Activated naive CD8-positive, alpha-beta T cell treated with anti-CD3 and anti-CD28 coated beads, Interleukin-2, amount 10 ng/mL, durations not matched to agents 7 days and 5 days (primary cell): ENCODE measurements around the gene EVI5. TPM values are rescaled to one million over a fixed set of nuclear protein-coding genes. Genes with fewer than 3 reads are reported as not detected.

ENCODE experiments used
- ATAC-seq: fragments of 150-1000 bp; cut with Tn5 transposase; one replicate; pipeline ENCODE4 v1.10.0; 2021; ENCODE audit warnings: low read depth, moderate library complexity
- POLR2A ChIA-PET: fragments of 350-600 bp; sonication (Branson Sonifier 250); formaldehyde crosslinking; loops from one replicate; lab custom pipeline; 2021; ENCODE audit warnings: antibody characterized with exemption; lab: Charles Lee
- DNase-seq: peaks from one replicate; pipeline ENCODE4 v3.0.0; 2021
- H3K27ac Mint-ChIP-seq: one replicate; pipeline ENCODE4 v1.8.0; 2022; ENCODE audit warnings: mild to moderate bottlenecking, mixed read lengths
- H3K27me3 Mint-ChIP-seq: one replicate; pipeline ENCODE4 v1.8.0; 2022; ENCODE audit warnings: mild to moderate bottlenecking, moderate library complexity, mixed read lengths
- H3K36me3 Mint-ChIP-seq: one replicate; pipeline ENCODE4 v1.8.0; 2021; ENCODE audit warnings: mild to moderate bottlenecking, mixed read lengths
- H3K4me1 Mint-ChIP-seq: one replicate; pipeline ENCODE4 v1.8.0; 2021; ENCODE audit warnings: mixed read lengths
- H3K4me3 Mint-ChIP-seq: one replicate; pipeline ENCODE4 v1.8.0; 2022; ENCODE audit warnings: mild to moderate bottlenecking, moderate library complexity, mixed read lengths
- H3K9me3 Mint-ChIP-seq: one replicate; pipeline ENCODE4 v1.8.0; 2021; ENCODE audit warnings: mixed read lengths
- total RNA-seq, 2 experiments: library from RNA; stranded (reverse); gene quantifications; one replicate each; pipeline ENCODE4 v1.2.3, GENCODE V29; 2021

The EVI5 gene
- total RNA-seq, 2 experiments from 2014 or later, result 0.23 to 1.2 TPM

DNA sequence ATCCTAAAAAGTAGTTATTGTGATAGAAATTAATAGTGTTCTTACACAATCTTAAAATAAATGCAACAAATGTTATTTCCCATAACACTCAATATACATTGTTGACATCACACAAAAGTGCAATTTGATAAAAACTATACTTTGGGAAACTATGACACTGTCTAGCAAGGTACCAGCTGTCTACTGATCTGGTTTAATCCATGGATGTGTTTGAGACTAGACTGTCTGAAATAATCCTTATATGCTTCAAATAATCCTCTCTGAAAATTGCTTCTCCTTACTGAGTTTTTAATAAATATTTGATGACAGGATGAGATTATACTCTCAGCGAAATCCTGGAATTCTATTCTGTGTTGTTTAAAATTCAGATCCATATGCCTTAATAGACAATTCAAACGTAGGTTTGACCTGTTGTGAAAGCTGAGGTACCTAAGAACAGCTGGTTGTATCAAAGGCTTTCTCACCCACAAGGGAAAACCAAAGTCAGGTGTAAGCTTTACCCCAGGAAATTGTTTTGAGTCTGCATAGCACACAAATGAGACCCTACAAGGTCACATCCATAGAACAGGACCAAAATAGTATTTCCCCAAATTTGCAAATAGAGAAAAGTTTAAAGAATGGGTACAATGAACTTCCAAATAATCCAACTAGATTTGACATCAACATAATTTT lies 289.4 kb downstream of the EVI5 start:
- Mint-ChIP-seq H3K27ac (peak overlapping the region; percentile 5), H3K4me1 (peaks cover 30% of the 10 kb centered on the region), H3K4me3 (peak overlapping the region; percentile 60), H3K9me3 (no peaks in the 10 kb centered on the region), H3K36me3 (peaks cover 20% of the 10 kb centered on the region), H3K27me3 (no peaks in the 10 kb centered on the region)
- POLR2A ChIA-PET, result interaction anchor here (1.5 kb wide), 1 partner anchor 9 kb away, joined by 15 read pairs; the partner anchor contains the start of gene GFI1
- ATAC-seq (peak; percentile 85), DNase-seq (no peak)

DNA sequence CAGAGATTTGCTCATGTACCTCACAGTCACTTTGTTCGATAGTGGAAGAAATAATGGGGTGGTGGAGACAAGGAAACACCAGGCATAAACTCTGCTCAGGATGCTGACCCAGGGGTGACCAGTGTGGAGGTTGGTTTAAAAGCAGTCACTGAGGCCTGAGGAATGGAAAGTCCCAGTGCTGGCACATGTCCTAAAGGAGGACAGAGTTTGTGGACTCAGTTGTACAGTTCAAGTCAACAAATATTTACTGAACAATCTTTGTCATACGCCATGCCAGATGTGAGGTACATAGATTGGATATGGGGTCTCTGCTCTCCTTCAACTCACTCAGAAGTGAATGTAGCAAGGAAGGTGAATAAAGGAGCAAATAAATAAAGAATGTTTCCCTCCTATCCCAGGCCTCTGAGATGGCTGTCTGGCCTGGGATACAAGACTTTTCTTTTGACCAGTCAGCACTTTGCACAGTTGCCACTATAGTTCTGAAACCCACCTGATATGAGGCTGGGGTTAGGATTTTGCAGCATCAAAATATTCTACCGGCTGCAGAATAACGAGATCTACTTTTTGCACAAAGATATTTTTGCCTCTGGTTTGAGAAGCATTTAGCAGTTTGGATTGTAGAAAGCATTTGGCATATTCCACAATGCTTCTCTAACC lies 290.3 kb downstream of the EVI5 start:
- H3K27me3 Mint-ChIP-seq, result no peaks in the 10 kb centered on the region
- POLR2A ChIA-PET, result interaction anchor here (0.6 to 1.2 kb wide), 2 partner anchors 9 to 90 kb away, joined by 3 to 4 read pairs; no protein-coding TSS in a partner anchor
- no peaks in the 10 kb centered on the region for H3K9me3 Mint-ChIP-seq
- peaks cover 19% of the 10 kb centered on the region for H3K36me3 Mint-ChIP-seq
- H3K4me3 Mint-ChIP-seq, result no peak overlapping the region
- DNase-seq (no peak), ATAC-seq (no peak)
- peak overlapping the region; percentile 71 for H3K27ac Mint-ChIP-seq
- H3K4me1 Mint-ChIP-seq, result peaks cover 34% of the 10 kb centered on the region

DNA sequence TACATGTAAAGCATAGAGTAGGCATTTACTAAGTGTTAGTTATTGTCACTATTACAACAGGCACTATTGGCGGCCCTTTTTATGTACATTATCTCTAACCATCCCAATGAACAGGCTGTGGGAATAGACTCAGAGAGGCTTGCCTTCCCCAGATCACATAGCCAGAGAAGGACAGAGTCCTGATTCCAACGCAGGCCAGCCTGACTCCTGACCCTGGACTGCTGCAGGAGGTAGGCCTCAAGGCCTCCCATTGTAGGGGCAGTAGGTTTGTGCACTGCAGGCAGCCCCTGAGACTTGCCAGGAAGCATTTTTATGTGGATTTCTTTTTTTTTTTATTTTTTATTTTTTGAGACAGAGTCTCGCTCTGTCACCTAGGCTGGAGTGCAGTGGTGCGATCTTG lies 291.8 kb downstream of the EVI5 start:
- Mint-ChIP-seq H3K4me1 (peaks cover 39% of the 10 kb centered on the region), H3K4me3 (no peak overlapping the region), H3K27me3 (no peaks in the 10 kb centered on the region), H3K27ac (no peak overlapping the region), H3K9me3 (no peaks in the 10 kb centered on the region), H3K36me3 (peaks cover 14% of the 10 kb centered on the region)
- POLR2A ChIA-PET, result interaction anchor here (0.8 to 1.0 kb wide), 2 partner anchors 10 to 11 kb away, joined by 3 read pairs; no protein-coding TSS in a partner anchor
- no peak for ATAC-seq
- DNase-seq, result no peak

DNA sequence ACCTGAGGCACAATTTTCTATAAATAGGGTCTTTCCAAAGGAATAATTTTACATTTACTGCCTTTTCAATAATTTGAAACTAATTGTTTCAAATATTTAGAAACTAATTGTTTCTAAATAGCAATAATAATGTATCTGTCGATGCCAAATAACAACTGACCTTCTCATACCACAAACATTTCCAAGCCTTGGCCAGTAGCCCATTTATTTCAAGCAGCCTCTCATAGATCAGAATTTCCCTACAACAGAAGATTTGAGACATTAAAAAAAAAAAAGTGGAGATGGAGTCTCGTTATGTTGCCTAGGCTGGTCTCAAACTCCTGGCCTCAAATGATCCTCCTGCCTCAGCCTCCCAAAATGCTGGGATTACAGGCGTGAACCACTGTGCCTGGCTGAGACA lies 296.1 kb downstream of the EVI5 start:
- Mint-ChIP-seq H3K4me1 (peaks cover 24% of the 10 kb centered on the region), H3K4me3 (peak overlapping the region; percentile 99), H3K9me3 (no peaks in the 10 kb centered on the region), H3K27ac (peak overlapping the region; percentile 79), H3K27me3 (no peaks in the 10 kb centered on the region), H3K36me3 (peaks cover 15% of the 10 kb centered on the region)
- POLR2A ChIA-PET, result interaction anchor here (0.6 to 8.6 kb wide), 3 partner anchors 33 to 473 kb away, joined by 3 to 209 read pairs (median 4); no protein-coding TSS in a partner anchor
- DNase-seq, result no peak
- ATAC-seq, result no peak

DNA sequence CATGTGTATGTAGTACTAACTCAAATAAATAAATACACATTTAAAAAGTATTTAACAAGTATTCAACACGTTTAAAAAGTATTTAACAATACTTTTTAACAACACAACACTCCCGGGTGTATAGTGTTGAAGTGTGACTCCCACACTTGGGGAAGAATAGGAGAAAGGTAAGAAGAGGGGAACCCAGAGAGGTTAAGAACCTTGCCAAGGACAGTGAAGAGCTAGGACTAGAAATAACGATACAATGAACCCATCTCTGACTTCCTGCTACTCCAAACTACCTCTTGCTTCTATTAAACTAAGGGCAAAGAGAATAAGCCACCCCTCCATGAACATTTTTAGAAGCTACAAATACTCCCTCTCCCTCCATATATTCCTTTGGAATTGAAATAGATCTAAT lies 296.5 kb downstream of the EVI5 start:
- H3K27ac Mint-ChIP-seq, result peak overlapping the region; percentile 79
- no peak for DNase-seq
- peaks cover 15% of the 10 kb centered on the region for H3K36me3 Mint-ChIP-seq
- POLR2A ChIA-PET, result interaction anchor here (0.6 to 8.6 kb wide), 2 partner anchors 33 to 50 kb away, joined by 3 to 209 read pairs; no protein-coding TSS in a partner anchor
- H3K4me1 Mint-ChIP-seq, result peaks cover 24% of the 10 kb centered on the region
- no peaks in the 10 kb centered on the region for H3K9me3 Mint-ChIP-seq
- ATAC-seq, result no peak
- H3K4me3 Mint-ChIP-seq, result peak overlapping the region; percentile 99
- H3K27me3 Mint-ChIP-seq, result no peaks in the 10 kb centered on the region

DNA sequence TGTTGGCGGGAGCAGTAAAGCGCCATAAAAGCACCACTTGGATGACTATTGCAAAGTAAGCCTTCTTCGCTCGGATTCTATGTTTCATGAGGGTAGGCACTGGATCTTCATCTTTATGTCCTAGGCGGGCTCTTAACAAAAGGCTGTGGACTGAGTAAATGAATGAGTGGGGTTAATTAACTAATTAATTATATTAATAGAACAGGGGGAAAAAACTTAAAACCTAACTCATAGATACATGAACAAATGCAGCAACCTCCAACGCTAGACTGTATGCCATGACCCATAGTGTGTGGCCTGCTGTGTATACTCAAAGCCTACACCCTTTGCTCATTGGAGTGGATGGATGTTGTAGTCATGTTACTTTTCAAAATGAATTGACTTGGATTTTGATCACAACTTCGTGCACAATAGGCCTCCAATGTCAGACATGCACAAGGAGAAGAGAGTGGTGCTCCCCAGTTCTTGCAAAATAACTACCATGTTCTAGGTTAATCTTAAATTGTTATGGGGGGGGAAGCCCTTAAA lies 297.8 kb downstream of the EVI5 start:
- ATAC-seq (no peak), DNase-seq (no peak)
- peak overlapping the region; percentile 99 for H3K4me3 Mint-ChIP-seq
- peaks cover 11% of the 10 kb centered on the region for H3K36me3 Mint-ChIP-seq
- peak overlapping the region; percentile 87 for H3K27ac Mint-ChIP-seq
- peaks cover 27% of the 10 kb centered on the region for H3K4me1 Mint-ChIP-seq
- POLR2A ChIA-PET, result interaction anchor here (0.6 to 8.6 kb wide), 27 partner anchors 9 to 475 kb away, joined by 3 to 209 read pairs (median 9); partner anchors contain the start of gene DIPK1A
- no peaks in the 10 kb centered on the region for H3K27me3 Mint-ChIP-seq
- no peaks in the 10 kb centered on the region for H3K9me3 Mint-ChIP-seq

DNA sequence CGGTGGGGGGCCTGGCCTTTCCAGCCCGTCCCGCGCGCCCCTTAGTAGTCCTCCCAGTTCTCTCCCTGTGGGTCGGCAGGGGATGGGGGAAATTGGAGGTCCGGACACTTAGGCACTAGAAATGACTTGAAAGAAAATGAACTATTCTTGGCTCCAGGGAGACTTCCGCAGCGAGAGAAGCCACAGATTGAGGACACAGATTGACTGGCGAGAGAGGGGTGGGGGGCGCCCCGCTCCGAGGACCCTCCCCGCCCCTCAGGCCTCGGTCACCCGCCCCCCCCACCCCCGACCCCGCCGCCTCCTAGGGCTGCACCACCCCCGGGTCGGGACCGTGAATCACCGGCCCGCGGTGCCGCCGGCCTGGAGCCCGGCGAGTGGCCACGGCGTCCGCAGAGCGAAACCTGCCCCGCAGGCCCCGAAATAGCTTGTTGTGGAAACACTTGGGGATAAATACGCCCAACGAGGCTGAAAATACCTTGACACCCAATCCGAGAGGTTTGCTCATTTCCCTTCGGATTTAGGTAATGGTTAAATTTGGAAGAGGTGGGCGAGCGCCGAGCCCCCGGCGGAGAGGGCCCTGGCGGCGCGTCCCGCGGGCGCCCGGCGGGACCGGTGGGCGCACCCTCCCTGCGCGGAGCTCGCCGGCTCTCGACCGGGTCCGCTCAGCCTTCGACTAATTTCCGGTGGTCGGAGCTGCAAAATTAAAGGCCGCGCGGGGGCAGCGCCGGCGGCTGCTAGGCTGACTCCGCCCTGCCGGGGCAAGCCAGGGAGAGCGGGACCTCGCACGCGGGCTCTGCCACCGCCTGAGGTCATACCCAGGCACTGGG lies 298.4 kb downstream of the EVI5 start, which contains the start of gene GFI1:
GFI1 (minus strand) TSS at position 675 of the 827 bp plus-strand sequence. CDS start 3,438 bp downstream, outside the sequence.
- ATAC-seq (peak; percentile 32), DNase-seq (peak; percentile 80)
- Mint-ChIP-seq H3K27me3 (no peaks in the 10 kb centered on the region), H3K4me3 (peak within 1 kb of the TSS; percentile 99), H3K9me3 (no peaks in the 10 kb centered on the region), H3K4me1 (peaks cover 28% of the 10 kb centered on the region), H3K36me3 (peaks cover 13% of the 10 kb centered on the region), H3K27ac (peak within 1 kb of the TSS; percentile 98)
- POLR2A ChIA-PET, result interaction anchor here (0.6 to 8.6 kb wide), 48 partner anchors 7 to 475 kb away, joined by 3 to 209 read pairs (median 5); partner anchors contain the start of genes DIPK1A, GLMN and RPAP2

DNA sequence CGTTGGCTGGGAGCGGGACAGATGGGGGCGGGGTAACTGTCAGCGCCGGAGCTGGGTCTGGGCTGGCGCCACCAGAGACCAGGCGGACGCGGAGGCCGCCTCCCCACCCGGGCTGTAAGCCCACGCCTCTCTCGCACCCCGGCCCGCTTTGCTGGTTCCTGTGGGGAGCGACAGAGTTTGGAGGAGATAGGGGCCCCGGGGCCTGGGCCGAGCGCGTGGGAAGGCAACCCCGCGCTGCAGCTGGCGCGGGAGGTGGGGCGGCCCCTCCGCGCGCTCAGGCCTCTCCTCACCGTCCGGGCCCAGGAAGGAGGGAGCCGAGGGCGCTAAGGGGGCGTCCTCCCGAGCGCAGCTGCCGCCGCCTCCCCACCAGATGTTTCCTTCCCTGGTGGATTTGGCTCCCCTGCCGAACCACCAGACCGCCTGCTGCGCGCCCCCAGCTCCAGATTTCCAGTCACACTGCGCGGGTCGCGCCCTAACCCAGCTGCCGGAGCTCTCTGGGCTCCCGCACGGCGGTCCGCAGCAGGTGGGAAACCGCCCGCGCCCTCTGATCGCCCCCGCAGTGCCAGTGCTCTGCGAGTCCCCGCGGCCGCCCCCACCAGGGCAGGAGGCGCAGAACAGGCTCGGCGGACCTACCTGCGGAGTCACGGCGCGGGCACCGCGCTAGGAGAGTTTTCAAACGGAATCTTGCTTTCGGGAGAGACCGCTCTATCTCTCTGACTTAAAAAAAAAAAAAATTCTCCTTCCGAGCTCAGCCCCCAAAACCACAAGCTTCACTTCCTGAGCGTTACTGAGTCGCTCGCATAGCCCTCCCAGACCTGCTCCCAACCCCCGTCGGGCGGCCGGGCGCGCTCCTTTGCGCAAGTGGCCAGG lies 299.3 kb downstream of the EVI5 start:
- peak; percentile 68 for ATAC-seq
- POLR2A ChIA-PET, result interaction anchor here (0.6 to 8.6 kb wide), 52 partner anchors 8 to 595 kb away, joined by 3 to 209 read pairs (median 4); partner anchors contain the start of genes GLMN, RPAP2 and RPL5
- Mint-ChIP-seq H3K27ac (peak overlapping the region; percentile 98), H3K27me3 (no peaks in the 10 kb centered on the region), H3K4me3 (peak overlapping the region; percentile 99), H3K36me3 (peaks cover 20% of the 10 kb centered on the region), H3K4me1 (peaks cover 26% of the 10 kb centered on the region), H3K9me3 (no peaks in the 10 kb centered on the region)
- peak; percentile 93 for DNase-seq

DNA sequence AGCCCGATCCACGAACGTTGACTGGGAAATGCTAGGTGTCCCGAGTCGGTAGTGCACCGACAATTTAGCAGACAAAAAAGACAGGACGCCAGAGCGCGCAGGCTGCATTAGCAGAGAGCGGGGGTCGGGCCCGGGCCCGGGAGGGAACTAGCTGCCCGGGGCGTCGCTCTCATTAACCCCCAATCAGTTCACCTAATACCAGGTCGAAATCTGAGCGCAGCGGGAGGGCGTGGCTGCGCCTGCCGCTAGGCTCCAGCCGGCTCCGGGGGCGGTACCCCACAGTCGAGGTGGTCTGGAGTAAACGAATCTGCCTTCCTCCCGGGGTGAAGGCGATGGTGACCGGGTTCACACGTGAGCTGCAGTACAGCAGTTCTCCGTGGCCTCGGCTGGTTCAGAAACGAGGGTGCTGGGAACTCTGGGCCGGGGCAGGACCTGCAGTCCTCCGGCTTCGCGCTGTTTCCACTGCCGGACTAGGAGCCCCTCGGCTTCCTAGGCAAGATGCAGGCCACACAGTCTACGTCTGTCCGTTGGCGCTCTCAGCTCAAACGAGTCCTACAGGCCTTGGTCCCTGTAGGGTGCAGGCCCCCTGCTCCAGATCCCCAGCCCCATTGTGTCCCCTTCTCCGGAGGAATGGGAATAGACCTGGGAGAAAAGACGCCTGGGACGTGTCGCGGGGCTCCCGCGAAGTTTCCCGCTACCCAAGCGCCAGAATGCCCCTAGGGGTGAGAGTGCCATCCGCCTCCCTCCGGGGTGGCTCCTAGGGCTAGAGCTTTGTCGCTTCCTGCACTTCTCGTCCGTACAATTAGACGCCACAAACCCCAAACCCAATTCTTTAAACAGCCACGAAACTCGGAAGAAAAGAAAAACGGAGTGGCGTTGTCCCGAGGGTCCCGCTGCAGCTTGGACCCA lies 300.2 kb downstream of the EVI5 start:
- Mint-ChIP-seq H3K4me3 (peak overlapping the region; percentile 99), H3K4me1 (peaks cover 27% of the 10 kb centered on the region), H3K27ac (peak overlapping the region; percentile 96), H3K9me3 (no peaks in the 10 kb centered on the region), H3K36me3 (peaks cover 24% of the 10 kb centered on the region), H3K27me3 (no peaks in the 10 kb centered on the region)
- POLR2A ChIA-PET, result interaction anchor here (0.5 to 8.6 kb wide), 41 partner anchors 9 to 595 kb away, joined by 3 to 209 read pairs (median 6); partner anchors contain the start of gene RPL5
- ATAC-seq (peak; percentile 27), DNase-seq (peak; percentile 81)

DNA sequence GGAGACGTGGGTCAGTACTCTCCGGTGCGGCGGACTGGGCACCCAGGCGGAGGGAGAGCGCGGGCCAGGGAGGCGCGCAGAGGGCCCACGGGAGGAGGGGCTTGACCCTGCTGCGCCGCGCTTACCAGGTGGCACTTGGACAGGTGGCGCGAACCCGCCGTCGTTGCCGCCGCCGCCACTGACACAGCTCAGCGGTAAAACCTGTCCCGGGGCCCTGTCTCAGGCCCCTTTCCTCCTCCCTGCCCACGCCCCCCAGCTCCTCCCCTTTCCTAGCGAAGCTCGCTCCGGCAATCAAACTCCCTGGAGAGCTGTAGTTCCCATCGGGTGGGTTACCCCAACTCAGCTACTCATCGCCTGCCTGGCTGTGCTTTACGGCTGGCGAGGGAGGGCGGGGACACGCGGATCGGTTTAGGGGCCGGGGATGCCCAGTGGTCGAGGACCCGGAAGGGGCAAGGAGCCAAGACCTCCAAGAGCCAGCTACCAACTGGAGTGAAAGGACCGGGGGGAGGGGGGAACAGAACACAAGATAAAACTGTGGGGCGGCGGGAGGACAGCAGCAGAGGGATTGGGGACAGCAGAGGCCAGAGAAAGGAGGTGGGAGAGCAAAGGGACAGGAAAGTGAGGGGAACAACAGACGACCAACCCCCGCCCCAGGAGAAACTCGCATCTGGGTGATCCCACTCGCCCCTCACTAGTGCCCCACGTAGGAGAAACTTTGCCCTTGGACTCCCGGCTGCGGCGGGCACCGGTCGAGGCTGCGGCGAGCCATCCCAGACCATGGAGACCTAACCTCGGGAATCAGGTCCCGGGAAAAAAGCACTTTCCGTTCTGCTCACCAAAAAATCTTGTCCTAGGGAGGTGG lies 301.1 kb downstream of the EVI5 start:
- Mint-ChIP-seq H3K9me3 (no peaks in the 10 kb centered on the region), H3K27me3 (no peaks in the 10 kb centered on the region), H3K4me1 (peaks cover 27% of the 10 kb centered on the region), H3K27ac (peak overlapping the region; percentile 96), H3K4me3 (peak overlapping the region; percentile 99), H3K36me3 (peaks cover 32% of the 10 kb centered on the region)
- ATAC-seq (no peak), DNase-seq (peak; percentile 74)
- POLR2A ChIA-PET, result interaction anchor here (0.7 to 8.6 kb wide), 19 partner anchors 9 to 175 kb away, joined by 3 to 209 read pairs (median 11); no protein-coding TSS in a partner anchor
